ENCODE measurements around the gene WDFY4. TPM values are rescaled to one million over a fixed set of nuclear protein-coding genes. Genes with fewer than 3 reads are reported as not detected.

Gene WDFY4
- total RNA-seq, 1 donor from 2014 or later: 0.25 TPM

DNA sequence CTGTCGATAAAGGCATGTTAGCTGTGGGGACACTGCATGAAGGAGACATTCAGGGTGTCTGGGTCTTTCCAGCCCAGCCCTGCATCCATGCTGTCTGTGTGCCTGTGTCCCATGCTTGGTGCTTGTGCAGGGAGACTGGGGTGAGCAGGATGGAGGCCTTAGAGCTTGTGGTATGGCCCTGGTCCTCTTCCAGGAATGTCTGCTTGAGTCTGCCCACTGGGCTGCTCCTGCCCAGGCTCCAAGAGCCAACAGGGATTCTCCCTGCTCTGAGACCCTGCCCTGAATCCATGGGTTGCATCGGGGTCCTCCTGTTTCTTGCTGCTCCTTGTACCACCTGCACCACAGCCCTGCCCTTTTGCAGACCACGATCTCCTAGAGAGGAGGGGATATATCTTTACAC lies 48.4 kb upstream of the WDFY4 start:
- Histone ChIP-seq H4K20me1 (ENCODE audit: insufficient read depth, low read length) (no peaks in the 10 kb centered on the region), H3K9me3 (ENCODE audit: insufficient read depth, low read depth, low read length) (no peaks in the 10 kb centered on the region), H3K27ac (ENCODE audit: low read depth, low read length) (no peak overlapping the region), H3K36me3 (ENCODE audit: insufficient read depth, low read length) (no peaks in the 10 kb centered on the region), H3K27me3 (ENCODE audit: insufficient read depth, low read length) (no peaks in the 10 kb centered on the region), H2AFZ (ENCODE audit: low read depth, low read length) (no peak overlapping the region), H3K4me3 (ENCODE audit: insufficient read depth, low read depth, low read length) (no peak overlapping the region), H3K4me2 (ENCODE audit: low read length) (no peak overlapping the region), H3K79me2 (ENCODE audit: insufficient read depth, low read length) (no peaks in the 10 kb centered on the region), H3K9ac (ENCODE audit: low read length) (no peak overlapping the region), H3K4me1 (ENCODE audit: insufficient read depth, low read length) (peaks cover 6% of the 10 kb centered on the region)
- no peaks in the 10 kb centered on the region for H3K36me3 Mint-ChIP-seq (ENCODE audit: low read depth, unreplicated experiment)
- no peak for TF ChIP-seq EZH2 (IDR thresholded peaks at IDR 0.05; ENCODE audit: insufficient read depth, low read length)
- peaks cover 4% of the 10 kb centered on the region for H3K4me1 Mint-ChIP-seq (ENCODE audit: low read depth, unreplicated experiment)
- FAIRE-seq: no peak
- peaks cover 8% of the 10 kb centered on the region for H3K9me3 Mint-ChIP-seq (ENCODE audit: unreplicated experiment)
- H3K4me3 Mint-ChIP-seq (ENCODE audit: unreplicated experiment): no peak overlapping the region
- H3K27me3 Mint-ChIP-seq (ENCODE audit: low read depth, unreplicated experiment): peaks cover 36% of the 10 kb centered on the region
- no peak overlapping the region for H3K27ac Mint-ChIP-seq (ENCODE audit: unreplicated experiment)
- no peak for DNase-seq (ENCODE audit: low read depth)

DNA sequence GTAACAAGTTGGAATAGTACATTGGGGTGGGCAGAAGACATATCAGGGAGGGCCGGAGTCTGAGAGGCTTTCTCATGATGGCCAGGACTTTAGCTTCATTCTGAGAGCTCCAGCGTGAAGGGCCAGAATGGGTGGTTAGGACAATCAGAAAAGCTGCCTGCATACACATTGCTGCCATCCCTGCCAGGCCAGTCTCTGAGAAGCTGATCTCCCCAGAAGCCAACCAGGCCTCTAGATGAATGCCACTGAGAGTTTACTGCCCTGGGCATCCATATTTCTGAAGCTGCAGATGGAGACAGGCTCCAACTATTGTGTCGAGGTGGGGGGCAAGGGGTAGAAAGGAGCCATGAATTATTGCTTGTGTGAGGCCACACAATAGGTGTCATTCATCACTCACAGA lies 47.8 kb upstream of the WDFY4 start:
- Mint-ChIP-seq H3K4me3 (ENCODE audit: unreplicated experiment) (no peak overlapping the region), H3K27me3 (ENCODE audit: low read depth, unreplicated experiment) (peaks cover 36% of the 10 kb centered on the region), H3K27ac (ENCODE audit: unreplicated experiment) (no peak overlapping the region), H3K4me1 (ENCODE audit: low read depth, unreplicated experiment) (peaks cover 4% of the 10 kb centered on the region), H3K36me3 (ENCODE audit: low read depth, unreplicated experiment) (no peaks in the 10 kb centered on the region), H3K9me3 (ENCODE audit: unreplicated experiment) (peaks cover 12% of the 10 kb centered on the region)
- H4K20me1 ChIP-seq (ENCODE audit: insufficient read depth, low read length): no peaks in the 10 kb centered on the region
- H3K4me3 ChIP-seq (ENCODE audit: insufficient read depth, low read depth, low read length): no peak overlapping the region
- no peak for DNase-seq (ENCODE audit: low read depth)
- no peak overlapping the region for H3K4me2 ChIP-seq (ENCODE audit: low read length)
- H3K4me1 ChIP-seq (ENCODE audit: insufficient read depth, low read length): peaks cover 6% of the 10 kb centered on the region
- H3K9ac ChIP-seq (ENCODE audit: low read length): no peak overlapping the region
- no peaks in the 10 kb centered on the region for H3K36me3 ChIP-seq (ENCODE audit: insufficient read depth, low read length)
- no peaks in the 10 kb centered on the region for H3K9me3 ChIP-seq (ENCODE audit: insufficient read depth, low read depth, low read length)
- no peak overlapping the region for H3K27ac ChIP-seq (ENCODE audit: low read depth, low read length)
- H2AFZ ChIP-seq (ENCODE audit: low read depth, low read length): no peak overlapping the region
- no peak for FAIRE-seq
- no peaks in the 10 kb centered on the region for H3K79me2 ChIP-seq (ENCODE audit: insufficient read depth, low read length)
- TF ChIP-seq EZH2 (IDR thresholded peaks at IDR 0.05; ENCODE audit: insufficient read depth, low read length): no peak
- TF ChIP-seq, protein P1, sequence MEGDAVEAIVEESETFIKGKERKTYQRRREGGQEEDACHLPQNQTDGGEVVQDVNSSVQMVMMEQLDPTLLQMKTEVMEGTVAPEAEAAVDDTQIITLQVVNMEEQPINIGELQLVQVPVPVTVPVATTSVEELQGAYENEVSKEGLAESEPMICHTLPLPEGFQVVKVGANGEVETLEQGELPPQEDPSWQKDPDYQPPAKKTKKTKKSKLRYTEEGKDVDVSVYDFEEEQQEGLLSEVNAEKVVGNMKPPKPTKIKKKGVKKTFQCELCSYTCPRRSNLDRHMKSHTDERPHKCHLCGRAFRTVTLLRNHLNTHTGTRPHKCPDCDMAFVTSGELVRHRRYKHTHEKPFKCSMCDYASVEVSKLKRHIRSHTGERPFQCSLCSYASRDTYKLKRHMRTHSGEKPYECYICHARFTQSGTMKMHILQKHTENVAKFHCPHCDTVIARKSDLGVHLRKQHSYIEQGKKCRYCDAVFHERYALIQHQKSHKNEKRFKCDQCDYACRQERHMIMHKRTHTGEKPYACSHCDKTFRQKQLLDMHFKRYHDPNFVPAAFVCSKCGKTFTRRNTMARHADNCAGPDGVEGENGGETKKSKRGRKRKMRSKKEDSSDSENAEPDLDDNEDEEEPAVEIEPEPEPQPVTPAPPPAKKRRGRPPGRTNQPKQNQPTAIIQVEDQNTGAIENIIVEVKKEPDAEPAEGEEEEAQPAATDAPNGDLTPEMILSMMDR (IDR thresholded peaks at IDR 0.05; ENCODE audit: insufficient read depth, low read depth, low read length): no peak
- H3K27me3 ChIP-seq (ENCODE audit: insufficient read depth, low read length): no peaks in the 10 kb centered on the region

DNA sequence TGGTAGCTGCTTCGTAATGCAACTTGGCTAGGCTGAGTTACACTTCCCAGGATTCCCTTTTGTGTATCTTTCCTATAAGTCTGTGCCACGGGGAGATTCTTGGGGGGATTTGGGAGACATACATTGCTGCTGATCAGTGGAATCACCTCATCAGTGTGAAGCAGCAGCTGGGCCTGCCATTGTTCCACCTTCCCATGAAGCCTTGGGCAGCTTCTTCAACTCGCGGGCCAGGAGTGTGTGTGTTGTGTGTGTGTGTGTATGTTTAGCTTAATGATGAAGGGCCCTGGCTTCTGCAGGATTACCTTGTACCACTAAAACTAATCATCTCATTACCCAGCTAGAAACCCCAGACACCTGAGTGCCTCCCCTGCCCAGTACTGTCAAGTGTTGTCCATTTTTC lies 46.5 kb upstream of the WDFY4 start:
- Mint-ChIP-seq H3K4me1 (ENCODE audit: low read depth, unreplicated experiment) (peaks cover 4% of the 10 kb centered on the region), H3K27me3 (ENCODE audit: low read depth, unreplicated experiment) (peaks cover 29% of the 10 kb centered on the region), H3K9me3 (ENCODE audit: unreplicated experiment) (peaks cover 12% of the 10 kb centered on the region), H3K27ac (ENCODE audit: unreplicated experiment) (no peak overlapping the region), H3K36me3 (ENCODE audit: low read depth, unreplicated experiment) (no peaks in the 10 kb centered on the region), H3K4me3 (ENCODE audit: unreplicated experiment) (no peak overlapping the region)
- TF ChIP-seq, protein P1 (IDR thresholded peaks at IDR 0.05; ENCODE audit: insufficient read depth, low read depth, low read length): no peak
- H4K20me1 ChIP-seq (ENCODE audit: insufficient read depth, low read length): no peaks in the 10 kb centered on the region
- H3K9ac ChIP-seq (ENCODE audit: low read length): no peak overlapping the region
- H3K4me1 ChIP-seq (ENCODE audit: insufficient read depth, low read length): peaks cover 6% of the 10 kb centered on the region
- H3K4me3 ChIP-seq (ENCODE audit: insufficient read depth, low read depth, low read length): no peak overlapping the region
- H3K36me3 ChIP-seq (ENCODE audit: insufficient read depth, low read length): no peaks in the 10 kb centered on the region
- FAIRE-seq (no peak), DNase-seq (ENCODE audit: low read depth) (no peak)
- no peaks in the 10 kb centered on the region for H3K27me3 ChIP-seq (ENCODE audit: insufficient read depth, low read length)
- H3K4me2 ChIP-seq (ENCODE audit: low read length): no peak overlapping the region
- H3K79me2 ChIP-seq (ENCODE audit: insufficient read depth, low read length): no peaks in the 10 kb centered on the region
- H3K27ac ChIP-seq (ENCODE audit: low read depth, low read length): no peak overlapping the region
- H3K9me3 ChIP-seq (ENCODE audit: insufficient read depth, low read depth, low read length): no peaks in the 10 kb centered on the region
- H2AFZ ChIP-seq (ENCODE audit: low read depth, low read length): no peak overlapping the region

Measured in astrocyte (in vitro differentiated cells and primary cell).